Measurements from ENCODE around the gene NOS1AP. TPM values are rescaled to one million over a fixed set of nuclear protein-coding genes. Genes with fewer than 3 reads are reported as not detected.

NOS1AP gene
- total RNA-seq, 2 experiments from 2014 or later, result not detected

- no peak overlapping the region for H3K4me3 ChIP-seq (ENCODE audit: low read depth, low read length, poor library complexity, severe bottlenecking)
- POLR2A ChIA-PET, result no interaction called here
- no peak overlapping the region for H2AFZ ChIP-seq (ENCODE audit: low read length)
- intact Hi-C loops (cut with micrococcal nuclease; ENCODE audit: unreplicated experiment), result no loop called here
- CTCF ChIA-PET (ENCODE audit: unreplicated experiment), result no interaction called here
- H3K4me1 ChIP-seq (ENCODE audit: insufficient read depth, low read length, poor library complexity, severe bottlenecking), result no peaks in the 10 kb centered on the region
- TF ChIP-seq CTCF (conservative IDR thresholded peaks at IDR 0.05; ENCODE audit: low read length) (no peak), EZH2phosphoT487 (IDR thresholded peaks at IDR 0.05; ENCODE audit: borderline replicate concordance, low read depth, low read length) (no peak)
- DNase-seq (ENCODE audit: low spot score), result no peak
- H3K36me3 ChIP-seq (ENCODE audit: insufficient read depth, low read length), result no peaks in the 10 kb centered on the region
- H3K4me2 ChIP-seq (ENCODE audit: low read length), result no peak overlapping the region
- no peaks in the 10 kb centered on the region for H4K20me1 ChIP-seq (ENCODE audit: insufficient read depth, low read length)
- H3K27ac ChIP-seq (ENCODE audit: low read depth, low read length, poor library complexity, severe bottlenecking), result no peak overlapping the region
- no peaks in the 10 kb centered on the region for H3K9me3 ChIP-seq (ENCODE audit: low read length)
- H3K79me2 ChIP-seq (ENCODE audit: insufficient read depth, low read depth, low read length), result no peaks in the 10 kb centered on the region
- no peaks in the 10 kb centered on the region for H3K9me2 ChIP-seq (ENCODE audit: insufficient read depth, low read length)
- no TSS peak for BruUV-seq (replicated peaks)
These were observed 291.9 kb downstream of the NOS1AP start for GRCh38 chr1:162361349-162361748.

GRCh38 chr1:162363823-162364222 lies 294.3 kb downstream of the NOS1AP start:
- Histone ChIP-seq H4K20me1 (ENCODE audit: insufficient read depth, low read length) (no peaks in the 10 kb centered on the region), H3K4me2 (ENCODE audit: low read length) (no peak overlapping the region), H3K4me1 (ENCODE audit: insufficient read depth, low read length, poor library complexity, severe bottlenecking) (no peaks in the 10 kb centered on the region), H3K79me2 (ENCODE audit: insufficient read depth, low read depth, low read length) (no peaks in the 10 kb centered on the region), H3K36me3 (ENCODE audit: insufficient read depth, low read length) (no peaks in the 10 kb centered on the region), H2AFZ (ENCODE audit: low read length) (no peak overlapping the region), H3K27ac (ENCODE audit: low read depth, low read length, poor library complexity, severe bottlenecking) (no peak overlapping the region), H3K9me3 (ENCODE audit: low read length) (no peaks in the 10 kb centered on the region), H3K9me2 (ENCODE audit: insufficient read depth, low read length) (no peaks in the 10 kb centered on the region), H3K4me3 (ENCODE audit: low read depth, low read length, poor library complexity, severe bottlenecking) (no peak overlapping the region)
- intact Hi-C loops (cut with micrococcal nuclease; ENCODE audit: unreplicated experiment), result no loop called here
- ChIA-PET POLR2A (no interaction called here), CTCF (ENCODE audit: unreplicated experiment) (no interaction called here)
- TF ChIP-seq CTCF (conservative IDR thresholded peaks at IDR 0.05; ENCODE audit: low read length) (no peak), EZH2phosphoT487 (IDR thresholded peaks at IDR 0.05; ENCODE audit: borderline replicate concordance, low read depth, low read length) (no peak)
- BruUV-seq (replicated peaks), result no TSS peak
- no peak for DNase-seq (ENCODE audit: low spot score)

GRCh38 chr1:162364498-162364897 lies 295.0 kb downstream of the NOS1AP start:
- TF ChIP-seq EZH2phosphoT487 (IDR thresholded peaks at IDR 0.05; ENCODE audit: borderline replicate concordance, low read depth, low read length), result no peak
- TF ChIP-seq CTCF (conservative IDR thresholded peaks at IDR 0.05; ENCODE audit: low read length), result no peak
- BruUV-seq (replicated peaks), result no TSS peak

More at GRCh38 chr1:162364498-162364897, 295.0 kb downstream of the NOS1AP start:
- H3K27ac ChIP-seq (ENCODE audit: low read depth, low read length, poor library complexity, severe bottlenecking), result no peak overlapping the region
- no peaks in the 10 kb centered on the region for H3K9me2 ChIP-seq (ENCODE audit: insufficient read depth, low read length)
- no peaks in the 10 kb centered on the region for H3K9me3 ChIP-seq (ENCODE audit: low read length)
- ChIA-PET POLR2A (interaction anchor here (0.6 kb wide), 1 partner anchor 55 kb away, joined by 3 read pairs; no protein-coding TSS in a partner anchor), CTCF (ENCODE audit: unreplicated experiment) (no interaction called here)
- no peaks in the 10 kb centered on the region for H3K79me2 ChIP-seq (ENCODE audit: insufficient read depth, low read depth, low read length)
- no peak overlapping the region for H3K4me2 ChIP-seq (ENCODE audit: low read length)
- no peak overlapping the region for H3K4me3 ChIP-seq (ENCODE audit: low read depth, low read length, poor library complexity, severe bottlenecking)
- no peaks in the 10 kb centered on the region for H3K4me1 ChIP-seq (ENCODE audit: insufficient read depth, low read length, poor library complexity, severe bottlenecking)
- H4K20me1 ChIP-seq (ENCODE audit: insufficient read depth, low read length), result no peaks in the 10 kb centered on the region
- no peak overlapping the region for H2AFZ ChIP-seq (ENCODE audit: low read length)
- DNase-seq (ENCODE audit: low spot score), result no peak
- intact Hi-C loops (cut with micrococcal nuclease; ENCODE audit: unreplicated experiment), result no loop called here
- H3K36me3 ChIP-seq (ENCODE audit: insufficient read depth, low read length), result no peaks in the 10 kb centered on the region

Measured in OCI-LY7 (cell line).